Left lung (tissue), 10 donors: ENCODE results near the gene CLDN10. TPM values are rescaled to one million over a fixed set of nuclear protein-coding genes. Genes with fewer than 3 reads are reported as not detected.

ENCODE experiments used
- ATAC-seq: fragments of 200-7000 bp; cut with Tn5 transposase; one replicate; pipeline ENCODE4 v1.9.1; 2020; ENCODE audit warnings: moderate library complexity
- DNase-seq, 4 donors: peaks; one replicate each; pipeline ENCODE4 v3.0.0-alpha.2; 2013 to 2020
- H3K27ac ChIP-seq, 2 donors: fragments of 200-600 bp; sonication (generic) in 1 of 2; one replicate each; pipeline versions ENCODE4 v1.5.0 to v1.8.0; 2020 to 2021
- H3K27me3 ChIP-seq, 2 donors: fragments of 200-600 bp; sonication (generic) in 1 of 2; one replicate each; pipeline versions ENCODE4 v1.5.0 to v1.8.0; 2020 to 2021
- H3K36me3 ChIP-seq, 2 donors: fragments of 200-600 bp; sonication (generic) in 1 of 2; one replicate each; pipeline versions ENCODE4 v1.5.0 to v1.8.0; 2020 to 2021
- H3K4me1 ChIP-seq, 2 donors: fragments of 200-600 bp; one replicate each; pipeline ENCODE4 v1.8.0; 2021
- H3K4me3 ChIP-seq, 2 donors: fragments of 200-600 bp; sonication (generic) in 1 of 2; one replicate each; pipeline versions ENCODE4 v1.5.0 to v1.8.0; 2020 to 2021; ENCODE audit warnings: mild to moderate bottlenecking in 1 of 2
- H3K9me3 ChIP-seq, 2 donors: fragments of 200-600 bp; sonication (generic) in 1 of 2; one replicate each; pipeline versions ENCODE4 v1.5.0 to v1.8.0; 2020 to 2021
- intact Hi-C, 2 donors: fragments of 100-400 bp; cut with DNase I; formaldehyde crosslinking; loops; one replicate each; pipeline versions ENCODE4 v1.11.2 to v1.14.2; 2022
- polyA plus RNA-seq, 6 donors: library from polyadenylated mRNA; unstranded; fragments of 120-200 nt; gene quantifications; one replicate each; pipeline ENCODE4 v1.2.1, GENCODE V29; 2013; ENCODE audit not compliant: insufficient read length in 6 of 6
- total RNA-seq, 2 donors: library from RNA; stranded (reverse); fragmentation: NEBNext Ultra II Directional; extraction: Animal tissue kit (Norgen Biotek cat#: 25700); gene quantifications; one replicate each; pipeline ENCODE4 v1.2.1, GENCODE V29; 2021
- TF ChIP-seq, protein P1 (sequence below), 2 donors: fragments of 200-600 bp; sonication (generic) in 1 of 2; IDR thresholded peaks; one replicate each; pipeline versions ENCODE4 v1.5.0 to v1.8.0; 2021; ENCODE audit warnings: antibody characterized with exemption in 2 of 2
- donor health status: DM: no; HTN: yes; CAD: no.
- donor health status: DM: no; HTN: no; CAD: no.

The CLDN10 gene
- total and polyA plus RNA-seq, 8 donors = 1.3 to 4.7 (median 2.4) TPM

DNA sequence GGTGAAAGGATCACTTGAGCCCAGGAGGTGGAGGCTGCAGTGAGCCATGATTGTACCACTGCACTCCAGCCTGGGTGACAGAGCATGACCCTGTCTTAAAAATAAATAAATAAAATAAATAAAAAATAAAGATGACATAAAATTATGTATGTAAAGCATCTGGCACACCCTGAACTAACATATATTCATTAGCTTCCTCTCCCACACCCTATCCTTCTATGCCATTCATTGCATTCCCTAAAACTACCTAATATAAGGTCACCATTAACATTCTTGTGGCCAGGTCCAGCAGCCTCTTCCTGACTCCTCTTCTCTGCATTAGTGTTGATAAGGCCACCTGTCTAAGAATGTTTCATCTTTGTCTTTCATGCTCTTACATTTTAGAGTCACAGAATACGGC lies 44.5 kb upstream of the CLDN10 start:
- ATAC-seq = no peak
- Histone ChIP-seq H3K4me1 (peaks cover 0 to 17% of the 10 kb centered on the region in 2 donors), H3K9me3 (no peaks in the 10 kb centered on the region), H3K4me3 (no peak overlapping the region), H3K27me3 (no peaks in the 10 kb centered on the region), H3K36me3 (no peaks in the 10 kb centered on the region), H3K27ac (no peak overlapping the region)
- DNase-seq = no peak
- intact Hi-C loops = no loop called here
- TF ChIP-seq, protein P1, sequence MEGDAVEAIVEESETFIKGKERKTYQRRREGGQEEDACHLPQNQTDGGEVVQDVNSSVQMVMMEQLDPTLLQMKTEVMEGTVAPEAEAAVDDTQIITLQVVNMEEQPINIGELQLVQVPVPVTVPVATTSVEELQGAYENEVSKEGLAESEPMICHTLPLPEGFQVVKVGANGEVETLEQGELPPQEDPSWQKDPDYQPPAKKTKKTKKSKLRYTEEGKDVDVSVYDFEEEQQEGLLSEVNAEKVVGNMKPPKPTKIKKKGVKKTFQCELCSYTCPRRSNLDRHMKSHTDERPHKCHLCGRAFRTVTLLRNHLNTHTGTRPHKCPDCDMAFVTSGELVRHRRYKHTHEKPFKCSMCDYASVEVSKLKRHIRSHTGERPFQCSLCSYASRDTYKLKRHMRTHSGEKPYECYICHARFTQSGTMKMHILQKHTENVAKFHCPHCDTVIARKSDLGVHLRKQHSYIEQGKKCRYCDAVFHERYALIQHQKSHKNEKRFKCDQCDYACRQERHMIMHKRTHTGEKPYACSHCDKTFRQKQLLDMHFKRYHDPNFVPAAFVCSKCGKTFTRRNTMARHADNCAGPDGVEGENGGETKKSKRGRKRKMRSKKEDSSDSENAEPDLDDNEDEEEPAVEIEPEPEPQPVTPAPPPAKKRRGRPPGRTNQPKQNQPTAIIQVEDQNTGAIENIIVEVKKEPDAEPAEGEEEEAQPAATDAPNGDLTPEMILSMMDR (IDR thresholded peaks at IDR 0.05) = no peak

DNA sequence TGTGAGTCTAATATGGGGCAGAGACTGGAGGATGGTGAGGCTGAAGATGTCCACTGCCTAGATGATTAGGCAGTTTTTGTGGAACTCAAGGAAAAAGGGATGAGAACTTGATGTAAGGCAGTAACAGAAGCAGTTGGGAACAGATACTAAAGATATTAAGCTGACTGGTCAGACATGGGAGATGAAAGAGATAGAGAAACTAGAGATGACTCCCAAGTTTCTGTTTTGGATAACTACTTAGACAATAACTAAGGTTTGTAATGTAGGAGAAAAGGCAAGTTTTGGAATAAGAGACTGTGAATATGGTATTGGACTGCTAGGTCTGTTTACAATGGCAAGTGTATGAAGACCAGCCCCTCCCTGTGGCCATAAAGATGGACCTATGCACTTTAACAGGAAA lies 43.5 kb upstream of the CLDN10 start:
- Histone ChIP-seq H3K4me1 (peaks cover 0 to 17% of the 10 kb centered on the region in 2 donors), H3K36me3 (no peaks in the 10 kb centered on the region), H3K4me3 (no peak overlapping the region), H3K27ac (no peak overlapping the region), H3K27me3 (no peaks in the 10 kb centered on the region), H3K9me3 (no peaks in the 10 kb centered on the region)
- DNase-seq = no peak
- TF ChIP-seq, protein P1 (IDR thresholded peaks at IDR 0.05) = no peak
- intact Hi-C loops = no loop called here
- ATAC-seq = no peak

DNA sequence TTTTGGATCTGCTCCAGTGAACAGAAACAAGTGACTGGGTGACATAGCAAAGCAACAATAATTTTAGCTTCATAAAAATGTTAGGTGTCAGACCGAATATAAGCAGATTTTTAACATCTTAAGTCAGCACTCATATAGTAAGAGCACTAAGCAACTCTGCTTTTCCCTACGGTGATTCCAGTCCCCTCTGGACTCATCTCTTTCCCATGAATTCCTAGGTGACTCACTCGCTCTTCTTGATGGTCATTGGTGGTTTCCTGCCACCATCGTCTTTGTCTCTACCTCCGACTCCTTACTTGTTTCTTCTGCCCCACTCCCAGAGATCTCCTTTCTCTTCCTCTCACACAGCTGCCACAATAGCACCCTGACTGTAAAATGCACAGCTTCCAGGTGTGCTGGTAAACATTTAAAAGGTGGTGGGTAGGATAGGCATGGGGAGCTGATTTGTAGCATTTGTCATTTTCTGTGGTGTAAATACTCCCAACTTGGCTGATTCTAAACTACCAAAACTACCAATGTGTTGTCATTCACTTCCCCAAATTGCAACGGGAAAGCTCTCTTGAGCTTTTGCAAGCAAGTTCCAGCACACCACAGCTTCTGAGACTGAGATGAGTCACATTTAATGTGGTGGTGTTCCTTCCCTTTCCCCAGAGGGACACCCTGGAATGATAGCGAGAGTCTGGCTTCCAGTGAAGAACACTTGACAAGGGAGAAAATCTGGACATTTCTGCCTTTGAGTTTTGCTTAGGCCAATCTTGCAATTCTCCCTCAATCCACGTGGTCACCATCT lies 42.8 kb upstream of the CLDN10 start:
- peaks cover 0 to 4% of the 10 kb centered on the region in 2 donors for H3K27me3 ChIP-seq
- TF ChIP-seq, protein P1 (IDR thresholded peaks at IDR 0.05) = no peak
- ATAC-seq (peak; percentile 53), DNase-seq (no peak)
- peaks cover 0 to 17% of the 10 kb centered on the region in 2 donors for H3K4me1 ChIP-seq
- H3K4me3 ChIP-seq = no peak overlapping the region
- intact Hi-C loops = no loop called here
- no peaks in the 10 kb centered on the region for H3K9me3 ChIP-seq
- H3K36me3 ChIP-seq = no peaks in the 10 kb centered on the region
- H3K27ac ChIP-seq = peak overlapping the region in 1 of 2 donors; percentile 73

DNA sequence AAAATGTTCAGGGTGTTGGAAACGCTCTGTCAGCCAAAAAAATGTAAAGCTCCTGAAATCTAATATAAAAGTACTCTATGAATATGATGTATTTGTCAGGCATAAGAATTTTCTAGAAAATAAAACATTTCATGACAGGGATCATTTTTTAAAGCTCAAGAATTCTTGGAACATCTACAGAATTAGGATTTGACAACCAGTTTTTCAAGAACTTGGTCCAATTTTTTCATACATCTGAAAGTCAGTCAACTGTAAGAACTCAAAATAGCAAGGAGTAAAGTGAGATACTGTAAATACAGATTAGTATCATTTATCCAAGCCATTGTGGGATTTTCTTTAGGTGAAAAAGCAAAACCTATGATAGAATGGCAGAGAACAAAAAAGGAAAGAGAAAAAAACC lies 41.6 kb upstream of the CLDN10 start:
- ATAC-seq (no peak), DNase-seq (no peak)
- H3K4me1 ChIP-seq = peaks cover 0 to 17% of the 10 kb centered on the region in 2 donors
- TF ChIP-seq, protein P1 (IDR thresholded peaks at IDR 0.05) = no peak
- H3K4me3 ChIP-seq = no peak overlapping the region
- H3K27me3 ChIP-seq = peaks cover 0 to 5% of the 10 kb centered on the region in 2 donors
- no peaks in the 10 kb centered on the region for H3K36me3 ChIP-seq
- intact Hi-C loops = no loop called here
- H3K9me3 ChIP-seq = no peaks in the 10 kb centered on the region
- no peak overlapping the region for H3K27ac ChIP-seq

DNA sequence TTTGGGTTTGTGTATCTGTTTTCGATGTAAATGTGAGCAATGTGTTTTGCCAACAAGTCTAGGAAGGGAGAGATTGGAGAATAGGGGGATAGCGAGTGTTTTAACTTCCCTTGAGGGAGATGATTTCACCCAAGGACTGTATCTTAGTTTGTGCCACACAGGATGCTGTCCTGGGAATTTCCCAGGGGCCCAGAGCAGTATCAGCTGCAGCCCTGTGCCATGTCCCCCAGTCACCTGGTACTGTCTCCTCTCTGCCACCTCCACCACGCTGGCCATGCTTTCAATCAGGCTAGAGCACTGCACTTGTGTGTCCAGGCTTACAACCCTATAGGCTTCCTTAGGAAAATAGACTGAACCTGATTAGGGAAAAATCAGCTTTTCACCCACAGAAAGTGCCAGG lies 40.1 kb upstream of the CLDN10 start:
- Histone ChIP-seq H3K9me3 (no peaks in the 10 kb centered on the region), H3K27ac (no peak overlapping the region), H3K36me3 (no peaks in the 10 kb centered on the region), H3K4me3 (no peak overlapping the region), H3K4me1 (peaks cover 0 to 17% of the 10 kb centered on the region in 2 donors), H3K27me3 (peaks cover 0 to 5% of the 10 kb centered on the region in 2 donors)
- intact Hi-C loops = no loop called here
- TF ChIP-seq, protein P1 (IDR thresholded peaks at IDR 0.05) = no peak
- ATAC-seq (no peak), DNase-seq (no peak)
